Muscle of leg (tissue), 11 donors: ENCODE results near the gene MYPN. TPM values are rescaled to one million over a fixed set of nuclear protein-coding genes. Genes with fewer than 3 reads are reported as not detected.
"Not testable (repeated sequence)": the region's sequence is repeated elsewhere in the genome, so short reads cannot be mapped to it uniquely, and the experiment has no call there.

ENCODE experiments used
- DNase-seq: peaks from one replicate; pipeline ENCODE4 v3.0.0; 2013
- H3K27ac ChIP-seq: one replicate; pipeline ENCODE4 v1.5.1; 2013; ENCODE audit warnings: mild to moderate bottlenecking, low read length, control low read depth
- H3K27me3 ChIP-seq: one replicate; pipeline ENCODE4 v1.6.1; 2013; ENCODE audit warnings: low read length; ENCODE audit not compliant: control insufficient read depth, insufficient read depth
- H3K36me3 ChIP-seq: one replicate; pipeline ENCODE4 v1.6.1; 2013; ENCODE audit warnings: low read length; ENCODE audit not compliant: control insufficient read depth, insufficient read depth
- H3K4me1 ChIP-seq: one replicate; pipeline ENCODE4 v1.6.1; 2013; ENCODE audit warnings: low read length; ENCODE audit not compliant: control insufficient read depth, insufficient read depth
- H3K4me3 ChIP-seq: one replicate; pipeline ENCODE4 v1.5.1; 2013; ENCODE audit warnings: low read length, control low read depth
- H3K9me3 ChIP-seq: replicated peaks from 2 replicates; pipeline ENCODE4 v1.6.1; 2013; ENCODE audit warnings: low read depth, low read length; ENCODE audit not compliant: control insufficient read depth
- WGBS: methylation state at CpG from one replicate; pipeline ENCODE4 v1.1.5; 2013; ENCODE audit warnings: missing lambda C conversion rate; ENCODE audit not compliant: insufficient coverage; 5-methylcytosine and 5-hydroxymethylcytosine counted together
- polyA plus RNA-seq, 8 donors: library from polyadenylated mRNA; unstranded; fragments of 120-200 nt; gene quantifications; one replicate each; pipeline versions ENCODE4 v1.2.1 to v1.2.3, GENCODE V29; 2013; ENCODE audit warnings: inconsistent platforms in 1 of 8, low replicate concordance in 1 of 8; ENCODE audit not compliant: insufficient read length in 8 of 8, insufficient read depth in 1 of 8
- total RNA-seq: library from RNA; stranded (reverse); fragments of 120-200 nt; gene quantifications from one replicate; pipeline ENCODE4 v1.2.4, GENCODE V29; 2013

Gene MYPN
- total and polyA plus RNA-seq, 9 donors: 49.1 to 88.0 (median 63.3) TPM

- H3K36me3 ChIP-seq: peaks cover 26% of the 10 kb centered on the region
These were observed 36.8 kb downstream of the MYPN start for GRCh38 chr10:68146133-68146532.

DNA sequence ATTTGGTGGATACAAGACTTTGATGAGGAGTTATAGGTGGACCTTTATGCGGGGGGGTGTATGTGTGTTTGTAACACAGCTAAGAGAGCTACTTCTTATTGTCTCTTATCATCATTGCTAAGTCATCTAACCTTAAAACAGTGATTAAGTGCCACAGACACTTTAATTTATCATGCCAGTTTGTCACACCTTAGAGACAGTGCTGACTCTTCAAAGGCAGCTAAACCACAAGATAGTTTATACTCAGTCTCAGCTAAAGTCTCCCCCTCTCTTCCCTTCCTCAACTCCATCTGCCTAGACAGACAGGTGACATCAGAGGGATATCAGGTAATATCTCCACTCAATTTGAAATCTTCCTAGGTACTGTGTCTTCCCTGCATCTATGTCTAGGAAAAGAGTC lies 42.2 kb downstream of the MYPN start:
- Histone ChIP-seq H3K4me3 (no peak overlapping the region), H3K36me3 (peaks cover 26% of the 10 kb centered on the region), H3K27ac (no peak overlapping the region), H3K27me3 (no peaks in the 10 kb centered on the region), H3K4me1 (peaks cover 38% of the 10 kb centered on the region), H3K9me3 (no peaks in the 10 kb centered on the region)
- WGBS: no CpG with 5 or more reads among the region's 1 CpG
- no peak for DNase-seq

More at GRCh38 chr10:68146133-68146532, 36.8 kb downstream of the MYPN start:
- H3K27ac ChIP-seq: no peak overlapping the region
- no peaks in the 10 kb centered on the region for H3K27me3 ChIP-seq
- H3K4me1 ChIP-seq: peaks cover 2% of the 10 kb centered on the region
- no peaks in the 10 kb centered on the region for H3K9me3 ChIP-seq
- no peak overlapping the region for H3K4me3 ChIP-seq
- no CpG with 5 or more reads among the region's 1 CpG for WGBS
- no peak for DNase-seq

GRCh38 chr10:68153473-68154210 lies 44.4 kb downstream of the MYPN start:
- Histone ChIP-seq H3K36me3 (peaks cover 19% of the 10 kb centered on the region), H3K4me1 (peaks cover 36% of the 10 kb centered on the region), H3K27me3 (no peaks in the 10 kb centered on the region), H3K4me3 (no peak overlapping the region), H3K27ac (peak overlapping the region; percentile 97), H3K9me3 (no peaks in the 10 kb centered on the region)
- peak; percentile 92 for DNase-seq
- 24% methylated on average over 3 of the region's 8 CpGs for WGBS

DNA sequence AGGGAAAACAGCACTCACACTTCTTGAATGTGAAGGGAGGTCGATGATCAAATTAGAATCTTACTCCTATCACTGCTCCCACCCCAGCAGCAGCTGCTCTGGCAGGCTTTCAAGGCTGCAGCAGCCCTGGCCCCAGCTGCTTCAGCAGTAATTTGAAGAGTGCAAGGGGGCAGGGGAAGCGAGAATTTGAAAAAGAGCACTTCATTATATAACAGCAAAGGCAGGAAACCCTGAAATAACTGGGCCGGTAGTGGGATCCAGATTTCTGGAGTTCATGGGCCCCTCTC lies 44.9 kb downstream of the MYPN start:
- Histone ChIP-seq H3K4me1 (peaks cover 36% of the 10 kb centered on the region), H3K36me3 (peaks cover 17% of the 10 kb centered on the region), H3K27me3 (no peaks in the 10 kb centered on the region), H3K4me3 (no peak overlapping the region), H3K9me3 (no peaks in the 10 kb centered on the region), H3K27ac (peak overlapping the region; percentile 97)
- DNase-seq: peak; percentile 94
- WGBS: no CpG with 5 or more reads among the region's 3 CpGs

- Histone ChIP-seq H3K27me3 (no peaks in the 10 kb centered on the region), H3K27ac (peak overlapping the region; percentile 4), H3K36me3 (peaks cover 15% of the 10 kb centered on the region), H3K4me1 (peaks cover 36% of the 10 kb centered on the region), H3K9me3 (no peaks in the 10 kb centered on the region), H3K4me3 (no peak overlapping the region)
- no CpG with 5 or more reads among the region's 2 CpGs for WGBS
- no peak for DNase-seq
These were observed 46.4 kb downstream of the MYPN start for GRCh38 chr10:68155615-68156210.

DNA sequence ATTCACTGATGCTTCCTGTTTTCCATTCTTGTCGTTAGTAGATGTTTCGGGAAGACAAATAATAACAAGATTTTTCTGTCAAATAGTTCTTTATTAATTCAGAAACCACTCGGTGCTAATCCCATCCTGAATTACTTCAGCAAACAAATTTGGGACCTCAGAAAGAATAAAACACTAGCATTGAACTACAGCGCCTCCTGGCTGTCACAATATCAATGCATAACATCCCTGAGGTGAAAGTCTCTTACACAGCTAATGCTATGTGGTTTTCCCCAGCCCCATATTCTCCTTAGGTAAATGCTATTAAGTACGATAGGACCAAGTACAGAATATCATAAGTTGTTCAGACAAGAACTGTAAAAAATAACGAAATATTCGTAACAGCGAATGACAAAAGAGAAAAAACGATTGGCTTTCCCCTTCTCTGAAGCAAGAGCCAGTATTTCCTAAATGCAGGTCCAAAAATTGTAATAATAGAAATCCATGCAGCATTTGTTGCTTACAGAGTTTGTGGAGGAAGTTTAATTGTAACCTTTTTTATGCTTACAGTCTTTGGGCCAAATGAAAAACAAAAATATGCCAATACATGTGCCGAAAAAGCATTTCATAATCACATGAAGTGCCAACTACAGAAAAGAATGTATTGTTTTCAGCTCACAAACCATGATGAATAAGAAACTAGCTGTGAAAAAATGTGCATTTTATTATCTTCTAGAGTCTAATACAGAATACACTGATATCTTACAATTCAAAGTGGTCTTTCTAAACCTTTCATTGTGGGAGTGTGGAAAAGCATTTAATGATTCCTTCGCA lies 47.3 kb downstream of the MYPN start:
- Histone ChIP-seq H3K4me3 (no peak overlapping the region), H3K4me1 (peaks cover 36% of the 10 kb centered on the region), H3K27me3 (no peaks in the 10 kb centered on the region), H3K27ac (no peak overlapping the region), H3K36me3 (peaks cover 12% of the 10 kb centered on the region), H3K9me3 (no peaks in the 10 kb centered on the region)
- peak; percentile 85 for DNase-seq
- no CpG with 5 or more reads among the region's 11 CpGs for WGBS

DNA sequence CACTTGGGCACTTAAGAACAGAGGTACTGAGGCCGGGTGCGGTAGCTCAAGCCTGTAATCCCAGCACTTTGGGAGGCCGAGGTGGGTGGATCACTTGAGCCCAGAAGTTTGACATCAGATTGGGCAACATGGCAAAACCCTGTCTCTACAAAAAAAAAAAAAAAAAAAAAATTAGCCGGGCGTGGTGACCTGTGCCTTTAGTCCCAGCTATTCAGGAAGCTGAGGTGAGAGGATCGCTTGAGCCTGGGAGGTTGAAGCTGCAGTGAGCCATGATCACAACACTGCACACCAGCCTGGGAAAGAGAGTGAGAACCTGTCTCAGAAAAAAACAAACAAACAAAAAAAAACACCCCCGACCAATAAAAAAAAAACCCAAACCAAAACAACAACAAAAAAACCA lies 48.2 kb downstream of the MYPN start:
- not testable (repeated sequence) for H3K4me3 ChIP-seq, H3K9me3 ChIP-seq, H3K27ac ChIP-seq, H3K27me3 ChIP-seq, DNase-seq
- WGBS: 100% methylated on average over 1 of the region's 7 CpGs
- Histone ChIP-seq H3K4me1 (peaks cover 36% of the 10 kb centered on the region), H3K36me3 (peaks cover 12% of the 10 kb centered on the region)

DNA sequence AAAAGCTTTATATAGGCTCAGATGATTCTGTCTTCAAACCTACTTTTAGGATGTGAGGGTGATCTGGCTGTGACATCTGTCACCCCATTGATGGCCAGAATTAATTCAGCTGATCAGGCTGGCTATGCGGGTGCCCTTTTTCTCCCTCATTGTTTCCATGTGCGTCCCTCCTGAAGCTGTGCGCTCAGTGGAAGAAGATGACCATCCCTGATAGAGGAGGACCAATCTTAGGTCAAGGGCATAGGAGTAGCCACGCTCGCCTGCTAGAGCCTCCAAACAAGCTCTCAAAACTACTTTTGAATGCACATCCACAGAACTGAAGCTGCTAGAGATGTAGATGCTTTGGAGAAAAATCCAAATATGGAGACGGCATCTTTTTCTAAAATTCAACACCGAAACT lies 48.7 kb downstream of the MYPN start:
- Histone ChIP-seq H3K36me3 (peaks cover 15% of the 10 kb centered on the region), H3K4me3 (no peak overlapping the region), H3K4me1 (peaks cover 30% of the 10 kb centered on the region), H3K9me3 (no peaks in the 10 kb centered on the region), H3K27me3 (no peaks in the 10 kb centered on the region), H3K27ac (no peak overlapping the region)
- WGBS: no CpG with 5 or more reads among the region's 7 CpGs
- no peak for DNase-seq

DNA sequence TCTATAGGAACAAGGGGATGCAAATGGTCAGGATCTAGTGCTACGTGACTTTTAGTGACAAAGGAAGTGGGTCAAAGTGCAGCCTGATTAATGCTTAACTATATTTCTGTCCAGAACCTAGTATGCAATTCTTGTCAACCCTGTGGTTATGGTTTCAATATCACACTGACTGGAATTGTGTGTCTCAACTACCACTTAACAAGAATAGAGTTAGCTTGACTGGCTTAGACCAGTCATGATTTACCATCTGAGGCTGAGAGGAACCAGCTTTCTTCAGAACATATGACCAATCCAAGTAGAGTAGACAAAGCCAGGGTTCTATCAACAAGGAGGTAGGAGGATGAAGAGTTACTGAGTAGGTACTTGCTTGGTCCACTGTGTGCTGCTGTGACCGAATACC lies 54.4 kb downstream of the MYPN start:
- no peaks in the 10 kb centered on the region for H3K9me3 ChIP-seq

DNA sequence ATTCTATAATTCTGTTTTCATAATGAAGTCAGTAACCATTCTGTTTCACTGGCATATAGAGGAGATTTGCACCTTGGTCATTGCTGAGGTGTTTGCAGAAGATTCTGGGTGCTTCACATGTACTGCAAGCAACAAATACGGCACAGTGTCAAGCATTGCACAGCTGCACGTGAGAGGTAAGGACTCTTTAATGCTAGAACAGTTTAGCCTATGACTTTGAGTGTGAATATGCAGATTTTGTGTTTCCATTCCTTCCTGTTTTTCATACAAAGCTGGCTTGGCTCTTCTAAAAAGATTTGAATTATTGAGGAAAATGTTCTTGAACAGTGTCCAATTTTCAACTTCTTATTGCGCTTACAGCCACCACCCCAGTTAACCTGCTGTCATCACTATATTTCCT lies 56.4 kb downstream of the MYPN start:
- Histone ChIP-seq H3K9me3 (no peaks in the 10 kb centered on the region), H3K4me1 (no peaks in the 10 kb centered on the region), H3K36me3 (peaks cover 24% of the 10 kb centered on the region), H3K27ac (no peak overlapping the region), H3K4me3 (no peak overlapping the region), H3K27me3 (no peaks in the 10 kb centered on the region)
- DNase-seq: no peak
- 17% methylated on average over 2 of the region's 3 CpGs for WGBS

More for the DNA sequence above, 54.4 kb downstream of the MYPN start:
- no peak overlapping the region for H3K27ac ChIP-seq
- H3K4me3 ChIP-seq: no peak overlapping the region
- peaks cover 25% of the 10 kb centered on the region for H3K36me3 ChIP-seq
- H3K4me1 ChIP-seq: no peaks in the 10 kb centered on the region
- no peak for DNase-seq
- 88% methylated on average over 1 of the region's 2 CpGs for WGBS
- H3K27me3 ChIP-seq: no peaks in the 10 kb centered on the region
